ENCODE results near the gene ITPR1. TPM values are rescaled to one million over a fixed set of nuclear protein-coding genes. Genes with fewer than 3 reads are reported as not detected.

Gene ITPR1
- total and polyA plus RNA-seq, 10 of the 15 experiments (the other 5 are each of a cell fraction or from before 2014, with no cell fraction given) = 12.2 to 239 (median 28.4) TPM

DNA sequence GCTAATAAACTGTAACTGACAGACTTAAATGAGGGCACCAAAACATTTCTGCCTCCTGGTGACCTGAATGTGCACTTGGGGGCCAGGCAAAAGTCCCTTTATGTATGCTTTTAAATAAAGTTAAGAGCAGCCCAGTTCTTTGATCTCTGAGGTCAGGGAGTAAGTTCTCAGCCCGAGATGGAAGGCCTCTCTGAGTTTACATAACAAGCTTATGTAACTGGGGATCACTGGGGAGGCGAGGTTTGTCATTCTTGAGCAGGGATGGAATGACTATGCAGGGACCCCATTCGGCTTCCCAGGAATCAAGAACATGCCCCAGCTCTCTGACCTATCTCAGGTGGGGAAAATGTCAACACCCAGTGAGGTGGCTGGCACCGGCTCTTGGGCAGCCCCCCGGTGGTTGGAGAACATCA, 287.4 kb downstream of the ITPR1 start:
- in situ Hi-C loops (cut with MboI) = no loop called here
- RAD21 ChIA-PET (ENCODE audit: unreplicated experiment) = interaction anchor here (1.6 to 12.2 kb wide), 4 partner anchors 23 to 197 kb away, joined by 5 to 377 read pairs (median 26); partner anchors contain the start of gene BHLHE40
- no peak overlapping the region for H2AFZ ChIP-seq (ENCODE audit: control insufficient read depth, low read depth, low read length)

More for the DNA sequence above, 287.4 kb downstream of the ITPR1 start:
- no peaks in the 10 kb centered on the region for H3K9me3 ChIP-seq (replicated peaks; ENCODE audit: control insufficient read depth, insufficient read depth, low read length)
- intact Hi-C loops (cut with micrococcal nuclease; ENCODE audit: unreplicated experiment) = no loop called here
- peaks cover 14 to 24% of the 10 kb centered on the region in 2 experiments; a peak in 3 of 4 replicates for H3K36me3 ChIP-seq (ENCODE audit: control insufficient read depth in 2 of 2, insufficient read depth in 2 of 2, low read length in 1 of 2)
- H3K9ac ChIP-seq (ENCODE audit: control insufficient read depth, insufficient read depth, low read length) = no peak overlapping the region
- FAIRE-seq (no peak), ATAC-seq (no peak), DNase-seq (ENCODE audit: low read depth, low spot score) (no peak)
- no peaks in the 10 kb centered on the region for H4K20me1 ChIP-seq (ENCODE audit: control insufficient read depth, insufficient read depth)
- H3K4me1 ChIP-seq (ENCODE audit: control insufficient read depth, insufficient read depth, low read length) = peaks cover 26% of the 10 kb centered on the region
- WGBS (ENCODE audit: insufficient coverage, insufficient replicate concordance, low lambda C conversion rate, missing lambda C conversion rate) = 88% methylated on average over 5 of the region's 5 CpGs
- POLR2A ChIA-PET = interaction anchor here (18.6 kb wide), 1 partner anchor 27 kb away, joined by 414 read pairs; no protein-coding TSS in a partner anchor
- no peaks in the 10 kb centered on the region for H3K27me3 ChIP-seq (replicated peaks in 1 of 2; ENCODE audit: control insufficient read depth in 2 of 2, insufficient read depth in 2 of 2, low read length in 1 of 2)
- H3K4me3 ChIP-seq = no peak overlapping the region
- SMC1A ChIA-PET (ENCODE audit: uncharacterized antibody, unreplicated experiment) = interaction anchor here (0.8 to 19.5 kb wide), 11 partner anchors 8 to 196 kb away, joined by 3 to 618 read pairs (median 5); no protein-coding TSS in a partner anchor
- H3K4me2 ChIP-seq (ENCODE audit: control insufficient read depth, insufficient read depth) = no peak overlapping the region
- CTCF ChIA-PET = interaction anchor here (0.8 to 7.4 kb wide), 7 partner anchors 10 to 196 kb away, joined by 3 to 95 read pairs (median 5); no protein-coding TSS in a partner anchor
- BruUV-seq (replicated peaks) = no TSS peak
- no peak overlapping the region for H3K27ac ChIP-seq (ENCODE audit: control insufficient read depth, insufficient read depth)
- TF ChIP-seq NFYA (IDR thresholded peaks at IDR 0.05; ENCODE audit: borderline replicate concordance, low read depth, low read length) = no peak
- TF ChIP-seq PML (IDR thresholded peaks at IDR 0.05; ENCODE audit: low read length) = no peak
- no peak for TF ChIP-seq MYB (IDR thresholded peaks at IDR 0.05; ENCODE audit: borderline replicate concordance, low read depth, low read length)
- TF ChIP-seq, protein P1, sequence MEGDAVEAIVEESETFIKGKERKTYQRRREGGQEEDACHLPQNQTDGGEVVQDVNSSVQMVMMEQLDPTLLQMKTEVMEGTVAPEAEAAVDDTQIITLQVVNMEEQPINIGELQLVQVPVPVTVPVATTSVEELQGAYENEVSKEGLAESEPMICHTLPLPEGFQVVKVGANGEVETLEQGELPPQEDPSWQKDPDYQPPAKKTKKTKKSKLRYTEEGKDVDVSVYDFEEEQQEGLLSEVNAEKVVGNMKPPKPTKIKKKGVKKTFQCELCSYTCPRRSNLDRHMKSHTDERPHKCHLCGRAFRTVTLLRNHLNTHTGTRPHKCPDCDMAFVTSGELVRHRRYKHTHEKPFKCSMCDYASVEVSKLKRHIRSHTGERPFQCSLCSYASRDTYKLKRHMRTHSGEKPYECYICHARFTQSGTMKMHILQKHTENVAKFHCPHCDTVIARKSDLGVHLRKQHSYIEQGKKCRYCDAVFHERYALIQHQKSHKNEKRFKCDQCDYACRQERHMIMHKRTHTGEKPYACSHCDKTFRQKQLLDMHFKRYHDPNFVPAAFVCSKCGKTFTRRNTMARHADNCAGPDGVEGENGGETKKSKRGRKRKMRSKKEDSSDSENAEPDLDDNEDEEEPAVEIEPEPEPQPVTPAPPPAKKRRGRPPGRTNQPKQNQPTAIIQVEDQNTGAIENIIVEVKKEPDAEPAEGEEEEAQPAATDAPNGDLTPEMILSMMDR (IDR thresholded peaks at IDR 0.05 in 2 of 3, conservative IDR thresholded peaks at IDR 0.05 in 1 of 3; ENCODE audit: control insufficient read depth in 2 of 3, extremely low read depth in 1 of 3, insufficient read depth in 1 of 3, low read depth in 3 of 3, low read length in 3 of 3) = no peak
- TF ChIP-seq KDM1A (IDR thresholded peaks at IDR 0.05; ENCODE audit: borderline replicate concordance) = no peak
- TF ChIP-seq HCFC1 (IDR thresholded peaks at IDR 0.05; ENCODE audit: low read length) = no peak
- TF ChIP-seq ZBED1 (IDR thresholded peaks at IDR 0.05; ENCODE audit: borderline replicate concordance) = no peak
- TF ChIP-seq BMI1 (IDR thresholded peaks at IDR 0.05; ENCODE audit: borderline replicate concordance) = no peak
- no peak for TF ChIP-seq CHD1 (IDR thresholded peaks at IDR 0.05; ENCODE audit: low read depth, low read length)
- TF ChIP-seq TCF12 (IDR thresholded peaks at IDR 0.05; ENCODE audit: low read depth, low read length) = no peak
- H3K79me2 ChIP-seq (ENCODE audit: control insufficient read depth, insufficient read depth, low read length) = no peaks in the 10 kb centered on the region

Measured in GM12878 (cell line).